Measurements from ENCODE around the gene CACNB2.

CACNB2 gene

DNA sequence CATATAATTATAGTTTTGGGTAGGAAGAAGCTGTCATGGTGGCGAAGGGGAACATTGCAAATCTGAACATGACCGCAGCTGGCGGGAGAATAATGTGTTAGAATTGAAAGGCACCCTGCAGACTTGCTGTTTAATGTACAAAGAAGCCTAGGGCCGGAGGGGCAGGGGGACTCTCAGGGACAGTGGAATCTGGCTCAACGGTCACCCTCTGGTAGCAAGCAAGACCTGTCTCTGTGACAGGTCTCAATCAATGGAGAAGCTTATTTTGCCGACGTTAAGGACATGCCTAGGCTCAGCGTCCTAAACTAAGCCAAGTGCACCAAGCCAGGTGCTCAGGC is 333.9 kb downstream of the CACNB2 start:
- DNase-seq: no peak

DNA sequence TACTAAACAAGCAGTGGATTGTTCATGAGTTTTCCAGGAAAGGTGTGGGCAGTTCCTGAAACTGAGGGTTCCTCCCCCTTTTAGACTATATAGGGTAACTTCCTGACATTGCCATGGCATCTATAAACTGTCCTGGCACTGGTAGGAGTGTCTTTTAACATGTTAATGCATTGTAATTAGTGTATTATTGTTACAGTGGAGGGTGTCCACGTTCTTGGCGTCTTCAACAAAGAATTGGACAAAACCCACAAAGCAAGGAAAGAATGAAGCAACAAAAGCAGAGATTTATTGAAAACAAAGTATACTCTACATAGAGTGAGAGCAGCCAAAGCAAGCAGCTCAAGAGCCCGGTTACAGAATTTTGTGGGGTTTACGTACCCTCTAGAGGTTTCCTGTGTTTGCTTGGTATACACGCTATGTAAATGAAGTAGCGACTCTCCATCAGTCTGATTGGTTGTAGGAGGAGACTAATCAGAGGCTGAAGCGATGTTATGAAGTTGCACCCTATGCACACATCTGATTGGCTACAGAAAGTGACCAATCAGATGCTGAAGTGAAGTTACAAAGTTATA is 335.9 kb downstream of the CACNB2 start:
- no peak for DNase-seq

- no peak for DNase-seq
These were observed 338.1 kb downstream of the CACNB2 start for GRCh38 chr10:18478354-18478753.

- no peak for DNase-seq
These were observed 339.3 kb downstream of the CACNB2 start for GRCh38 chr10:18479502-18479901.

DNA sequence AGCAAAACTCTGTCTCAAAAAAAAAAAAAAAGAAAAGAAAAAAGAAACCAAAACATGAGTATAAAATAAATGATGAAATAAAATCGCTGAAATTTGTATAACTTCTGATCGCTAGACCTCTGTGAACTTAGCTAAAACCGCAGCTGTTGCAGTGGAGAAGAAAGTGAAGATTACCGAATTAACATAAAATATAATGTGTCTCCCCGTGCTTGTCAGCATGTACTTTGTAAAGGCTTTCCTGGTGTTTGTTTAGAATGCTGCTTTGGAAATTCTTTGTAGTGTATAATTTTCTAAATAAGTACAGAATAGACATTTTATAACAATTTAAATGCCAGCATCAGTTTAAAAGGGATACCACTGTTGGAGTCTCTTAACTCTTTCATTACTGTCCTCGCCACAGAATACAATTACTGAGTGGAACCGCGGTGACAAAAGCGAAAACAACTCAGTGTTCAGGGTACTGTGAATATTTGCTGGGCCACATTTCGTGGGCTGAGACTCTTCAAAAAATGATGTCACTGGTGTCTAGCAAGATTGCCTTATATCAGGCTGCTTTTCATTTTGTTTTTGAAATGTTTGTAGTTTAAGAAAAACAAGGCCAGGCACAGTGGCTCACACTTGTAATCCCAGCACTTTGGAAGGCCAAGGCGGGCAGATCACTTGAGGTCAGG is 343.4 kb downstream of the CACNB2 start:
- no peak for DNase-seq

DNA sequence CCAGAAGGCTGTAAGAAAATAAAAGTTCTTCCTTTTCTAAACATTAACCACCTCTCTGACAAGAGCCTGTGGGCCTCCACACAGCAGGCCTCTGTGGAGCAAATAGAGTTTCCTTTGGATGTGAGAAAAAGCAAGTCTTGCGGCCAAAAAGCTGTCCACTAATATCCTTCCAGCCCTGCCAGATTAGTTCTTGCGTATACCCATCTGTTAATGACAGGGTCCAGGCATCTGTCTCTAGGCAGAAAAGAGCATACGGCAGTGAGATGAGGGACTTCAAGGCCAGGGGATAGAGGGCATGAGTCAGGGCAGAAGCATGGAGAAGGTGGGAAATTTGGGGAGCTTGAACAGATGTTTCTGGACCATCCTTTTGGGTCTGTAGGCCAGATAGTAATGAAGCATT is 346.2 kb downstream of the CACNB2 start:
- DNase-seq: no peak

- no peak for DNase-seq
These were observed 350.5 kb downstream of the CACNB2 start for GRCh38 chr10:18490755-18491154.

- no peak for DNase-seq
These were observed 357.7 kb downstream of the CACNB2 start for GRCh38 chr10:18497806-18498369.

GRCh38 chr10:18498998-18499397 is 358.8 kb downstream of the CACNB2 start:
- no peak for DNase-seq

- DNase-seq: no peak
These were observed 360.4 kb downstream of the CACNB2 start for GRCh38 chr10:18500576-18500975.

- no peak for DNase-seq
These were observed 361.0 kb downstream of the CACNB2 start for GRCh38 chr10:18501198-18501597.

GRCh38 chr10:18501629-18502028 is 361.4 kb downstream of the CACNB2 start:
- DNase-seq: no peak

- DNase-seq: no peak
These were observed 363.9 kb downstream of the CACNB2 start for GRCh38 chr10:18504161-18504560.

DNA sequence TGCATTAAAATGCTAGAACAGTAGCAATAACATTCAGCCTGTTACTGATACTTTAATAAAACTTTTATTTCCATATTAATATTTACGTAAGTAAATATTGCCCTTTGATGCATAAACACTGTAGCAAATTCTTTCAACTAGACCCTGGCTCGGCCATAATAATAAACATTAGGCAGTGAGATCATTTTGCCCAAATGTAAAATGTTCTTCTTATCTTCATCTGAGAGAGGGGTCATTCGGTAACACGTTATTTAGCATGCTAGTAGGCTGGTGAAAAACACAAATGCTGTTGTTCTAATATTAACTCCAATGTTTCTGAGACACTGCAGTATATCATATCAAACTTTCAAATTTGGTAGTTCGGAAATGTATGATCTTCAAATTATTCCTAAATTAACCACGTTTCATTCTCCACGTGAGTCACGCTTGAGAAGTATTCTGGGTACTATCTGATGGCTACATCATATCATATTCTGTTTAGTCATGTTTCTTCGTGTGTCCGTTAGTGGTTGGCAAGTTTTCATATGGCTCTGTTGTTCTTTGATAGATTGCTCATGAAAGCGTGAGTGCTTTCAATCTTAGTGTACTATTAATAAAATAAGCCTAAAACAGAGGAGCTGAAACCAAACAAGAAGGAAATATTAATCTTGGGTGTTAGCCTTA is 365.4 kb downstream of the CACNB2 start:
- no peak for DNase-seq

- DNase-seq: no peak
These were observed 368.4 kb downstream of the CACNB2 start for GRCh38 chr10:18508587-18508986.

GRCh38 chr10:18514537-18514936 is 374.3 kb downstream of the CACNB2 start:
- DNase-seq: no peak

DNA sequence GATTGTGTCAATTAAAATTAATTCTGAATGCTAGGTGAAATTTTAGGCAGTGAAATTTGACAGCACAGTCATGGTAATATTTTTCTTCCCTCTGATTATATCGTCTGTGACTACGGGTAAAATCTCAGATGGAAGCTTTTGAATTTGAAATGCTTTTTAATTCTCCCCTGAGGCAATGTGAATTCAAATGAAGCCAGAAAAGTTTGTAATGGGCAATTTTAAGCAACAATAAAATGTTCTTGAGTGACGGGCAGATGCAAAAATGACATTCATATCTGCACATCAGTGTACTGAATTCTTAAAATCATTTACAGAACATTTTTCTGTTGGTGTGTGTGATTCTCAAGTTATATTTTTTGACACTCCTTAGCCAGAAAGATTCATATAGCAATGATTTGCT is 376.6 kb downstream of the CACNB2 start:
- no peak for DNase-seq

DNA sequence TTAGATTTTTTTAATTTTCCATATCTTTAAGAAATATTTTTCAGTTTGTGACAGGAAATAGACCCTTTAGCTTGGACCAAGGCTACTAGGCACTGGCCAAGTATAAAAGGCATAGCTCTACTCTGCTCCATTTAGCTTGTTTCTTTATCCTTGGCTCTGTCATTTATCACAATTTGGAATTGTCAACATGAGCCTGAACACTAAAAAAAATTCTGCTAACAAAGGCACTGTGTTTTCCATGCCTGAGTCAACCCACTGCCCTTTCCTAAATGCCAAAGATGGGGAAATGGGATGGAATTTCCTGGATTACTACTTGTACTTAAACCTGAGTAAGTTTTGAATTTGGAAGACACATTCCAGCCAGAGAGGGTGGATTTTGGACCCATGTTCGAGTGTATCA is 382.8 kb downstream of the CACNB2 start:
- no peak for DNase-seq

DNA sequence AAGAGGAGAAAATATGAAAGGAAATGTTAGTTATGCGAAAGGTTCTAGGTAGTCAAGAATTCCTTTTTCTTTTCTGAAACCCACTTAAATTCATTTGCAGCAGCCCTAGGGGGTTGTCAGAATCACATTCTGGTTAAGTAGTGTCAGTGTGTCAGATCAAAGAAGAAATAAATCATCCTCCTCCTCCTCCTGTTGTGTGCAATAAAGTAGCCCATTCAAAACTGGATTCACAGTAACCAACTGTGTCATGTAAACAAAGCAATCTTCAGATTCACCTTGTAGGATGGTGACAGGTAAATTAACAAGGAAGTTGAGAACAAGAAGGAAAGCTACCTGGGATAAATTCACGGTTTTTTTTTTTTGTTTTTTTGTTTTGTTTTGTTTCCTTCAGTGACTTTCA is 383.6 kb downstream of the CACNB2 start:
- no peak for DNase-seq

- DNase-seq: no peak
These were observed 387.5 kb downstream of the CACNB2 start for GRCh38 chr10:18527687-18528086.

DNA sequence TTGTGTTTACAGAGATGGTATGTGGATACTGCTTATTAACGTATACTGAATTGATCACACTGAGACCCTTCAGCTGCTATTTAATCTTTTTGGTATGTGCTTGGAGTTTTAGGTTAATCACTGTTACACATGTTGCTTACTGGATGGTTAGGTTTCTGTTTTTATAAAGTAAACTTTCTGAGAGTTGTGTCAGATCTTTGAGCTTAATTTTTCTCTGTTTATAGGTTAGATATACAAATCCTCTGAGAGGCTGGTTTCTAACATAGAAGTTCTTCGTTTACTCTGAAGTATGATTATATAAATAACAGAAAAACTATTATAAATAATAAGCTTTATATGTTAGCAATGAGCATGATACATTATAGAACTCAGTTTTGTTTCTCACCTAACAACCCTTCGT is 388.1 kb downstream of the CACNB2 start:
- DNase-seq: no peak

GRCh38 chr10:18532881-18533535 is 392.8 kb downstream of the CACNB2 start:
- no peak for DNase-seq

DNA sequence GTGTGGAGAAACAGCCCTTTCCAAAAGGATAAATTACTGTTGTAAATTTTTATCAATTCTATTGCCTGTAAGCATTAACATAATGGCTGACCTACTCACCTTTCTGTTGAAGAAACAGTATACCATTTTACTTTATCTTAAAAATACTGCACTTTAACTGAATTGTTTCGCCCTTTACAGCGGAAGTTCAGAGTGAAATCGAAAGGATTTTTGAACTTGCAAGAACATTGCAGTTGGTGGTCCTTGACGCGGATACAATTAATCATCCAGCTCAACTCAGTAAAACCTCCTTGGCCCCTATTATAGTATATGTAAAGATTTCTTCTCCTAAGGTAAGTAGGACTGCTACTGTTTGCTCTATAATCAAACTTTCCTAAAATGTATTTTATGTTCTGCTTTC is 393.7 kb downstream of the CACNB2 start:
- DNase-seq: no peak

GRCh38 chr10:18539335-18539734 is 399.1 kb downstream of the CACNB2 start:
- no peak for DNase-seq

Measured in NCI-H1048 (cell line).